Right atrium auricular region (tissue), 2 donors: Measurements from ENCODE around the gene HTR7. TPM values are rescaled to one million over a fixed set of nuclear protein-coding genes. Genes with fewer than 3 reads are reported as not detected.
"Not testable (repeated sequence)": the region's sequence is repeated elsewhere in the genome, so short reads cannot be mapped to it uniquely, and the experiment has no call there.

Experiments
- DNase-seq: peaks from one replicate; pipeline ENCODE4 v3.0.0-alpha.2; 2019; ENCODE audit warnings: low spot score
- H3K27ac ChIP-seq, 2 donors: fragments of 200-600 bp; sonication (generic); 1 replicate in 1 of 2; 2 replicates in 1 of 2; pipeline ENCODE4 v1.5.1; 2016 to 2019
- H3K27me3 ChIP-seq, 2 donors: fragments of 200-600 bp; sonication (generic); one replicate each; pipeline versions ENCODE4 v1.5.1 to v1.6.0; 2017 to 2019
- H3K36me3 ChIP-seq: fragments of 200-600 bp; sonication (generic); one replicate; pipeline ENCODE4 v1.5.1; 2016
- H3K4me1 ChIP-seq, 2 donors: fragments of 200-600 bp; sonication (generic); one replicate each; pipeline versions ENCODE4 v1.5.1 to v1.6.0; 2017 to 2019
- H3K4me3 ChIP-seq, 2 donors: fragments of 200-600 bp; sonication (generic); 1 replicate in 1 of 2; 2 replicates in 1 of 2; pipeline ENCODE4 v1.5.1; 2017 to 2019; ENCODE audit warnings: mild to moderate bottlenecking in 1 of 2, moderate library complexity in 1 of 2
- H3K9me3 ChIP-seq, 2 donors: fragments of 200-600 bp; sonication (generic); one replicate each; pipeline ENCODE4 v1.5.1; 2019
- CTCF ChIP-seq, 2 donors: fragments of 200-600 bp; sonication (generic); IDR thresholded peaks; one replicate each; pipeline ENCODE4 v1.5.1; 2019; ENCODE audit warnings: antibody characterized with exemption in 2 of 2
- total RNA-seq, 2 donors: library from RNA; depleted of rRNA; stranded (reverse); fragments of >200 nt; gene quantifications; one replicate each; pipeline ENCODE4 v1.1.0, GENCODE V29; 2016

HTR7 gene
- total RNA-seq, 2 donors from 2014 or later = 0.31 to 0.33 TPM

- no peak overlapping the region for H3K4me3 ChIP-seq
- no peak for TF ChIP-seq CTCF (IDR thresholded peaks at IDR 0.05)
- H3K9me3 ChIP-seq = peaks cover 0 to 28% of the 10 kb centered on the region in 2 donors
- DNase-seq = no peak
- H3K4me1 ChIP-seq = no peaks in the 10 kb centered on the region
- H3K27ac ChIP-seq = no peak overlapping the region
- no peaks in the 10 kb centered on the region for H3K36me3 ChIP-seq
- H3K27me3 ChIP-seq = no peaks in the 10 kb centered on the region
These were observed 35.3 kb downstream of the HTR7 start for GRCh38 chr10:90822508-90822907.

- H3K27ac ChIP-seq, H3K4me1 ChIP-seq, H3K4me3 ChIP-seq, H3K27me3 ChIP-seq, DNase-seq, H3K36me3 ChIP-seq: not testable (repeated sequence)
- H3K9me3 ChIP-seq = peaks cover 0 to 27% of the 10 kb centered on the region in 2 donors
These were observed 36.0 kb downstream of the HTR7 start for GRCh38 chr10:90821864-90822263.

GRCh38 chr10:90819911-90820310 lies 37.9 kb downstream of the HTR7 start:
- Histone ChIP-seq H3K36me3 (no peaks in the 10 kb centered on the region), H3K27ac (no peak overlapping the region), H3K9me3 (peaks cover 0 to 12% of the 10 kb centered on the region in 2 donors), H3K4me3 (no peak overlapping the region), H3K27me3 (no peaks in the 10 kb centered on the region), H3K4me1 (no peaks in the 10 kb centered on the region)
- DNase-seq = no peak
- TF ChIP-seq CTCF (IDR thresholded peaks at IDR 0.05) = no peak

GRCh38 chr10:90818736-90819135 lies 39.1 kb downstream of the HTR7 start:
- H3K27ac ChIP-seq = no peak overlapping the region
- H3K36me3 ChIP-seq = no peaks in the 10 kb centered on the region
- no peak for DNase-seq
- no peak overlapping the region for H3K4me3 ChIP-seq
- TF ChIP-seq CTCF (IDR thresholded peaks at IDR 0.05) = no peak
- no peaks in the 10 kb centered on the region for H3K27me3 ChIP-seq
- H3K9me3 ChIP-seq = peaks cover 0 to 12% of the 10 kb centered on the region in 2 donors
- no peaks in the 10 kb centered on the region for H3K4me1 ChIP-seq

- no peak for TF ChIP-seq CTCF (IDR thresholded peaks at IDR 0.05)
- Histone ChIP-seq H3K4me1 (no peaks in the 10 kb centered on the region), H3K36me3 (no peaks in the 10 kb centered on the region), H3K4me3 (no peak overlapping the region), H3K27ac (no peak overlapping the region), H3K9me3 (peaks cover 0 to 4% of the 10 kb centered on the region in 2 donors), H3K27me3 (no peaks in the 10 kb centered on the region)
- no peak for DNase-seq
These were observed 40.5 kb downstream of the HTR7 start for GRCh38 chr10:90817128-90817889.

- TF ChIP-seq CTCF (IDR thresholded peaks at IDR 0.05) = no peak
- no peak for DNase-seq
- no peaks in the 10 kb centered on the region for H3K9me3 ChIP-seq
- no peaks in the 10 kb centered on the region for H3K36me3 ChIP-seq
- no peaks in the 10 kb centered on the region for H3K4me1 ChIP-seq
- H3K27ac ChIP-seq = no peak overlapping the region
- H3K4me3 ChIP-seq = no peak overlapping the region
- H3K27me3 ChIP-seq = no peaks in the 10 kb centered on the region
These were observed 41.4 kb downstream of the HTR7 start for GRCh38 chr10:90816466-90816865.
